ENCODE data around the gene CENPT.

DNA sequence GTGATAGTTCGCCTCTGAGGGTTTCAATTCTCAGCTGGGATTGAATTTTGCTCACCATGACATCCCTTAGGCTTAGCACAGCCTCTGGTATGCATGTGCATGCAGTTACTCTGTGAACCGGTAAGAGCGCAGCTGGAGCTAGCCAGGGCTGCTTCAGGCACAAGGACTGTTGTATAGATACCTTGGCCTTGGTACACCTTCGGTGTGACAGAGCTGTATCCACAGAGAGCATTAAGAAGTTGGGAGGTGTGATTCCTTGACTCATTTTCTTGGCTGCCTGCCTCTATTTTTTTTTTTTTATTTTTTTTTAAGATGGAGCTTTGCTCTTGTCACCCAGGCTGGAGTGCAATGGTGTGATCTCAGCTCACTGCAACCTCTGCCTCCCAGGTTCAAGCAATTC, 3.0 kb downstream of the CENPT start:
- TF ChIP-seq, protein P1, sequence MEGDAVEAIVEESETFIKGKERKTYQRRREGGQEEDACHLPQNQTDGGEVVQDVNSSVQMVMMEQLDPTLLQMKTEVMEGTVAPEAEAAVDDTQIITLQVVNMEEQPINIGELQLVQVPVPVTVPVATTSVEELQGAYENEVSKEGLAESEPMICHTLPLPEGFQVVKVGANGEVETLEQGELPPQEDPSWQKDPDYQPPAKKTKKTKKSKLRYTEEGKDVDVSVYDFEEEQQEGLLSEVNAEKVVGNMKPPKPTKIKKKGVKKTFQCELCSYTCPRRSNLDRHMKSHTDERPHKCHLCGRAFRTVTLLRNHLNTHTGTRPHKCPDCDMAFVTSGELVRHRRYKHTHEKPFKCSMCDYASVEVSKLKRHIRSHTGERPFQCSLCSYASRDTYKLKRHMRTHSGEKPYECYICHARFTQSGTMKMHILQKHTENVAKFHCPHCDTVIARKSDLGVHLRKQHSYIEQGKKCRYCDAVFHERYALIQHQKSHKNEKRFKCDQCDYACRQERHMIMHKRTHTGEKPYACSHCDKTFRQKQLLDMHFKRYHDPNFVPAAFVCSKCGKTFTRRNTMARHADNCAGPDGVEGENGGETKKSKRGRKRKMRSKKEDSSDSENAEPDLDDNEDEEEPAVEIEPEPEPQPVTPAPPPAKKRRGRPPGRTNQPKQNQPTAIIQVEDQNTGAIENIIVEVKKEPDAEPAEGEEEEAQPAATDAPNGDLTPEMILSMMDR (IDR thresholded peaks at IDR 0.05) = no peak
- TF ChIP-seq, protein P2, sequence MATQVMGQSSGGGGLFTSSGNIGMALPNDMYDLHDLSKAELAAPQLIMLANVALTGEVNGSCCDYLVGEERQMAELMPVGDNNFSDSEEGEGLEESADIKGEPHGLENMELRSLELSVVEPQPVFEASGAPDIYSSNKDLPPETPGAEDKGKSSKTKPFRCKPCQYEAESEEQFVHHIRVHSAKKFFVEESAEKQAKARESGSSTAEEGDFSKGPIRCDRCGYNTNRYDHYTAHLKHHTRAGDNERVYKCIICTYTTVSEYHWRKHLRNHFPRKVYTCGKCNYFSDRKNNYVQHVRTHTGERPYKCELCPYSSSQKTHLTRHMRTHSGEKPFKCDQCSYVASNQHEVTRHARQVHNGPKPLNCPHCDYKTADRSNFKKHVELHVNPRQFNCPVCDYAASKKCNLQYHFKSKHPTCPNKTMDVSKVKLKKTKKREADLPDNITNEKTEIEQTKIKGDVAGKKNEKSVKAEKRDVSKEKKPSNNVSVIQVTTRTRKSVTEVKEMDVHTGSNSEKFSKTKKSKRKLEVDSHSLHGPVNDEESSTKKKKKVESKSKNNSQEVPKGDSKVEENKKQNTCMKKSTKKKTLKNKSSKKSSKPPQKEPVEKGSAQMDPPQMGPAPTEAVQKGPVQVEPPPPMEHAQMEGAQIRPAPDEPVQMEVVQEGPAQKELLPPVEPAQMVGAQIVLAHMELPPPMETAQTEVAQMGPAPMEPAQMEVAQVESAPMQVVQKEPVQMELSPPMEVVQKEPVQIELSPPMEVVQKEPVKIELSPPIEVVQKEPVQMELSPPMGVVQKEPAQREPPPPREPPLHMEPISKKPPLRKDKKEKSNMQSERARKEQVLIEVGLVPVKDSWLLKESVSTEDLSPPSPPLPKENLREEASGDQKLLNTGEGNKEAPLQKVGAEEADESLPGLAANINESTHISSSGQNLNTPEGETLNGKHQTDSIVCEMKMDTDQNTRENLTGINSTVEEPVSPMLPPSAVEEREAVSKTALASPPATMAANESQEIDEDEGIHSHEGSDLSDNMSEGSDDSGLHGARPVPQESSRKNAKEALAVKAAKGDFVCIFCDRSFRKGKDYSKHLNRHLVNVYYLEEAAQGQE (IDR thresholded peaks at IDR 0.05) = no peak
- no peak for TF ChIP-seq POLR2A (IDR thresholded peaks at IDR 0.05; ENCODE audit: low read length)
- TF ChIP-seq CEBPB (IDR thresholded peaks at IDR 0.05) = no peak
